Measurements from ENCODE around the gene MAD2L1BP.

DNA sequence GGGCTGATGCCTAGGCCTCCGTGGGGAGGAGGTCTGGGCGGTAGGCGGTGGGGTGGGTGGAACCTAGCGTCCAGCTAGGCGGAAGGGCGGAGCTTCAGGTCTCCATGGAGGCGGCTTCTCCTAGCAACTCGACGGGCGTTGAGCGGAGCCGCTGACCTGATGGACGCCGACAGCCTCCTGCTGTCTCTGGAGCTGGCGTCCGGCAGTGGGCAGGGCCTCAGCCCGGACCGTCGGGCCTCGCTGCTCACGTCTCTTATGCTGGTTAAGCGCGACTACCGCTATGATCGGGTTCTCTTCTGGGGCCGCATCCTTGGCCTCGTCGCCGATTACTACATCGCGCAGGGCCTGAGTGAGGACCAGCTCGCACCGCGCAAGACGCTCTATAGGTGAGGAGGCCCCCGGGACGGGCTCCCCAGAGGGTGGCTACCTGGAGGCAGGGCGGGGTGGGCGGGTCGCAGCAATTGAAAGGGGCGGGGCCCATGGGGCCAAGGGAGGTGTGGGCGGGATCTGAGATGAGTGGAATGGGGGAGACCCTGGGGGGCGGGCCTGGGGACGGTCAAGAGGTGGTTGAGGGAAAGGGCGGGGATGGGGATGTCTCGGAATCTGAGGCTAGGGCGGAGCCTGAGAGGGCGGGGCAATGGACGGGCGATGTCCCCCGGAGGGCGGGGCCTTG, 9.4 kb downstream of the MAD2L1BP start, which contains the start of gene RSPH9:
- TF ChIP-seq NFIC (IDR thresholded peaks at IDR 0.05; ENCODE audit: borderline replicate concordance), result no peak
- TF ChIP-seq, protein P1, sequence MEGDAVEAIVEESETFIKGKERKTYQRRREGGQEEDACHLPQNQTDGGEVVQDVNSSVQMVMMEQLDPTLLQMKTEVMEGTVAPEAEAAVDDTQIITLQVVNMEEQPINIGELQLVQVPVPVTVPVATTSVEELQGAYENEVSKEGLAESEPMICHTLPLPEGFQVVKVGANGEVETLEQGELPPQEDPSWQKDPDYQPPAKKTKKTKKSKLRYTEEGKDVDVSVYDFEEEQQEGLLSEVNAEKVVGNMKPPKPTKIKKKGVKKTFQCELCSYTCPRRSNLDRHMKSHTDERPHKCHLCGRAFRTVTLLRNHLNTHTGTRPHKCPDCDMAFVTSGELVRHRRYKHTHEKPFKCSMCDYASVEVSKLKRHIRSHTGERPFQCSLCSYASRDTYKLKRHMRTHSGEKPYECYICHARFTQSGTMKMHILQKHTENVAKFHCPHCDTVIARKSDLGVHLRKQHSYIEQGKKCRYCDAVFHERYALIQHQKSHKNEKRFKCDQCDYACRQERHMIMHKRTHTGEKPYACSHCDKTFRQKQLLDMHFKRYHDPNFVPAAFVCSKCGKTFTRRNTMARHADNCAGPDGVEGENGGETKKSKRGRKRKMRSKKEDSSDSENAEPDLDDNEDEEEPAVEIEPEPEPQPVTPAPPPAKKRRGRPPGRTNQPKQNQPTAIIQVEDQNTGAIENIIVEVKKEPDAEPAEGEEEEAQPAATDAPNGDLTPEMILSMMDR (IDR thresholded peaks at IDR 0.05), result no peak
- TF ChIP-seq RAD21 (IDR thresholded peaks at IDR 0.05; ENCODE audit: low read length), result no peak
- TF ChIP-seq TCF12 (IDR thresholded peaks at IDR 0.05), result no peak
- TF ChIP-seq JUND (IDR thresholded peaks at IDR 0.05), result no peak
- TF ChIP-seq, protein P2, sequence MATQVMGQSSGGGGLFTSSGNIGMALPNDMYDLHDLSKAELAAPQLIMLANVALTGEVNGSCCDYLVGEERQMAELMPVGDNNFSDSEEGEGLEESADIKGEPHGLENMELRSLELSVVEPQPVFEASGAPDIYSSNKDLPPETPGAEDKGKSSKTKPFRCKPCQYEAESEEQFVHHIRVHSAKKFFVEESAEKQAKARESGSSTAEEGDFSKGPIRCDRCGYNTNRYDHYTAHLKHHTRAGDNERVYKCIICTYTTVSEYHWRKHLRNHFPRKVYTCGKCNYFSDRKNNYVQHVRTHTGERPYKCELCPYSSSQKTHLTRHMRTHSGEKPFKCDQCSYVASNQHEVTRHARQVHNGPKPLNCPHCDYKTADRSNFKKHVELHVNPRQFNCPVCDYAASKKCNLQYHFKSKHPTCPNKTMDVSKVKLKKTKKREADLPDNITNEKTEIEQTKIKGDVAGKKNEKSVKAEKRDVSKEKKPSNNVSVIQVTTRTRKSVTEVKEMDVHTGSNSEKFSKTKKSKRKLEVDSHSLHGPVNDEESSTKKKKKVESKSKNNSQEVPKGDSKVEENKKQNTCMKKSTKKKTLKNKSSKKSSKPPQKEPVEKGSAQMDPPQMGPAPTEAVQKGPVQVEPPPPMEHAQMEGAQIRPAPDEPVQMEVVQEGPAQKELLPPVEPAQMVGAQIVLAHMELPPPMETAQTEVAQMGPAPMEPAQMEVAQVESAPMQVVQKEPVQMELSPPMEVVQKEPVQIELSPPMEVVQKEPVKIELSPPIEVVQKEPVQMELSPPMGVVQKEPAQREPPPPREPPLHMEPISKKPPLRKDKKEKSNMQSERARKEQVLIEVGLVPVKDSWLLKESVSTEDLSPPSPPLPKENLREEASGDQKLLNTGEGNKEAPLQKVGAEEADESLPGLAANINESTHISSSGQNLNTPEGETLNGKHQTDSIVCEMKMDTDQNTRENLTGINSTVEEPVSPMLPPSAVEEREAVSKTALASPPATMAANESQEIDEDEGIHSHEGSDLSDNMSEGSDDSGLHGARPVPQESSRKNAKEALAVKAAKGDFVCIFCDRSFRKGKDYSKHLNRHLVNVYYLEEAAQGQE (IDR thresholded peaks at IDR 0.05; ENCODE audit: low read depth, low read length), result no peak
- no peak for TF ChIP-seq EZH2phosphoT487 (IDR thresholded peaks at IDR 0.05; ENCODE audit: borderline replicate concordance, low read depth)
- no peak for TF ChIP-seq POLR2AphosphoS5 (IDR thresholded peaks at IDR 0.05; ENCODE audit: low read depth, low read length)
- no peak for TF ChIP-seq SMC3 (IDR thresholded peaks at IDR 0.05; ENCODE audit: low read depth, low read length)
- TF ChIP-seq SIN3A (IDR thresholded peaks at IDR 0.05; ENCODE audit: borderline replicate concordance, low read depth, low read length), result no peak
- TF ChIP-seq CHD2 (IDR thresholded peaks at IDR 0.05; ENCODE audit: low read length, partially characterized antibody), result no peak
- no peak for TF ChIP-seq FOSL2 (IDR thresholded peaks at IDR 0.05; ENCODE audit: borderline replicate concordance, low read depth)

All from SK-N-SH (cell line).